Brain microvascular endothelial cell (primary cell): Measurements from ENCODE around the gene PNKD.

Experiments used
- DNase-seq: peaks from one replicate; pipeline ENCODE4 v3.0.0-alpha.2; 2020
- H3K27ac ChIP-seq: fragments of 250-450 bp; sonication (Bioruptor Pico); 2 replicates; pipeline ENCODE4 v1.5.1; 2020; ENCODE audit warnings: mild to moderate bottlenecking, moderate library complexity
- H3K27me3 ChIP-seq: fragments of 250-450 bp; sonication (Bioruptor Pico); replicated peaks from 2 replicates; pipeline ENCODE4 v1.5.1; 2020; ENCODE audit warnings: mild to moderate bottlenecking
- H3K36me3 ChIP-seq: fragments of 250-450 bp; sonication (Bioruptor Pico); replicated peaks from 2 replicates; pipeline ENCODE4 v1.5.1; 2020; ENCODE audit warnings: mild to moderate bottlenecking
- H3K4me3 ChIP-seq: 2 replicates; pipeline ENCODE4 v1.5.1; 2011; ENCODE audit warnings: low read depth, mild to moderate bottlenecking, control low read depth, low read length, moderate library complexity
- CTCF ChIP-seq: IDR thresholded peaks from 2 replicates; pipeline ENCODE4 v1.5.1; 2011; ENCODE audit warnings: low read depth, mild to moderate bottlenecking, moderate library complexity, low read length, control low read depth, inconsistent platforms; ENCODE audit errors: missing control alignments
- in situ Hi-C: cut with HindIII; loops from 2 replicates; pipeline ENCODE4 v1.10.0; 2017; ENCODE audit warnings: low sequenced_read_pairs, low pct_ligation_motif_present

PNKD gene

DNA sequence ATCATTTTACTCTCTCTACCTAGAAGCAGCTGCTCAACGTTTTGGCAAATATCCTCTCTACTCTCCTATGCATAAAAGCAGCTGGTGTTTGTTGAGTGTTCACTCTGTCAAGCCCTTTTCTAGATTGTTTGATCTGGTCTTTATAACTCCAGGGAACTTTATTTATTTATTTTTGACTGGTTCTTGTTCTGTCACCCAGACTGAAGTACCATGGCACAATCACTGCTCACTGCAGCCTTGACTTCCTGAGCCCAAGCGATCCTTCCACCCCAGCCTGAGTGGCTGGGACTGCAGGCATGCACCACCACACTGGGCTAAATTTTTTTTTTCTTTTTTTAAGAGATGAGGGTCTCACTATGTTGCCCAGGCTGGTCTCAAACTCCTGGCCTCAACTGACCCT, 99.0 kb downstream of the PNKD start:
- Histone ChIP-seq H3K27ac (no peak overlapping the region), H3K4me3 (no peak overlapping the region), H3K27me3 (no peaks in the 10 kb centered on the region), H3K36me3 (no peaks in the 10 kb centered on the region)
- in situ Hi-C loops: no loop called here
- TF ChIP-seq CTCF: no peak
- DNase-seq: no peak

DNA sequence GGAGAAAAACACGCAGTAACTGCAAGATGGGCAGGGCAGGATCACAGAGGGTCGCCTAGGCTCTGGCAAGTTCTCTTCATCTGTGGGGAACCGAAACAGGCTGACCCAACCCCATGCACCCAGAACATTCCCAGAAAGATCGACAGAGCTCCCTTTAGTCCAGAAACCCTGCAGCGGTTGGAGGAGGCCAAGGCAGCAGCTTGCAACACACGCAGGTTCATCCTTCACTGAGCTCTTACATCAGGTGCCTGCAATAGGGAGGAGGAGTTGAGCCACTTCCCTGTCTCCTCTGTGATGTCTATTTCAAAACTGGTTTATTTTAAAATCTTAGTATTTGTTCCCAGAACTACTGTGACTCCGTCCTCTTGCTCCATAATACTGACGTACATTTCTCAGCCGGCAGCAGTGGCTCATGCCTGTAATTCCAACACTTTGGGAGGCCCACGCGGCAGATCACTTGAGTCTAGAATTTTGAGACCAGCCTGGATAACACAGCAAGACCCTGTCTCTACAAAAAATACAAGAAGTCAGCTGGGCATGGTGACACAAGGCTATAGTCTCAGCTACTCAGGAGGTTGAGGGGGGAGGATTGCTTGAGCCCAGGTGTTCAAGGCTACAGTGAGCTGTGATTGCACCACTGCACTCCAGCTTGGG, 100.2 kb downstream of the PNKD start:
- in situ Hi-C loops: no loop called here
- no peak for TF ChIP-seq CTCF
- H3K36me3 ChIP-seq: no peaks in the 10 kb centered on the region
- H3K4me3 ChIP-seq: no peak overlapping the region
- no peaks in the 10 kb centered on the region for H3K27me3 ChIP-seq
- H3K27ac ChIP-seq: no peak overlapping the region
- DNase-seq: no peak

GRCh38 chr2:218371983-218372350, 101.6 kb downstream of the PNKD start:
- Histone ChIP-seq H3K4me3 (no peak overlapping the region), H3K36me3 (no peaks in the 10 kb centered on the region), H3K27ac (no peak overlapping the region), H3K27me3 (no peaks in the 10 kb centered on the region)
- no peak for TF ChIP-seq CTCF
- in situ Hi-C loops: no loop called here
- DNase-seq: no peak

DNA sequence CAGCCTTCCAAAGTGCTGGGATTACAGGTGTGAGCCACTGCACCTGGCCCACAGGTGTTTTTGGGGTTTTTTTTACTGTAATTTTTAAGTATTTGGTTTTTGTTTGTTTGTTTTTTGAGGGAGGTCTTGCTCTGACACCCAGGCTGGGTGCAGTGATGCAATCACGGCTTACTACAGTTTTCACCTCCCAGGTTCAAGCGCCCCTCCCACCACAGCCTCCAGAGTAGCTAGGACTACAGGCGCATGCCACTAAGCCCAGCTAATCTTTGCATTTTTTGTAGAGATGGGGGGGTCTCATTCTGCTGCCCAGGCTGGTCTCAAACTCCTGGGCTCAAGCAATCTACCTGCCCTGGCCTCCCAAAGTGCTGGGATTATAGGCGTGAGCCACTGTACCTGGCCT, 104.5 kb downstream of the PNKD start:
- no peak overlapping the region for H3K4me3 ChIP-seq
- H3K27ac ChIP-seq: no peak overlapping the region
- in situ Hi-C loops: no loop called here
- no peaks in the 10 kb centered on the region for H3K36me3 ChIP-seq
- no peak for DNase-seq
- no peak for TF ChIP-seq CTCF
- no peaks in the 10 kb centered on the region for H3K27me3 ChIP-seq

GRCh38 chr2:218375212-218375611, 104.9 kb downstream of the PNKD start:
- no peak for TF ChIP-seq CTCF
- Histone ChIP-seq H3K4me3 (no peak overlapping the region), H3K36me3 (no peaks in the 10 kb centered on the region), H3K27me3 (no peaks in the 10 kb centered on the region), H3K27ac (no peak overlapping the region)
- in situ Hi-C loops: no loop called here
- DNase-seq: no peak

DNA sequence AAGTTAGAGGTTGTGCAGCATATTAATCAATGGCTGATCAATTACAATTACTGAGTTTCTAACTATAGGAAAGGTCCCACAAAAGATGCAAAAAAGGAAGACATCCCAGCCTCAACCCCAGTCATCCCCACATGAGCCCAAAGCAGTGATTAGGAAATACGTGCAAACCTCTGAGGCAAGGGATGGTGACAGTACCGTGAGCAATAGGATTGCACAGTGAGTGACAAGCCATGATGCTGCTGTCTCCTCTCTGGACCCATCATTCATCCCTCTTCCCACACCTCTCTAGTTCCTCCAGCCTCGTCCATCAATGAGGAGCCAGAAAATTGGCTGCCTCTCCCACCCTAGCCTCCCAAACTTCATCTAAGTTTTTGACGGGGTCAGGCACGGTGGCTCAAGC, 107.7 kb downstream of the PNKD start:
- Histone ChIP-seq H3K27ac (no peak overlapping the region), H3K36me3 (no peaks in the 10 kb centered on the region), H3K4me3 (no peak overlapping the region), H3K27me3 (no peaks in the 10 kb centered on the region)
- in situ Hi-C loops: no loop called here
- TF ChIP-seq CTCF: no peak
- no peak for DNase-seq
